Kidney epithelial cell (primary cell): ENCODE results near the gene DNAJB4. TPM values are rescaled to one million over a fixed set of nuclear protein-coding genes. Genes with fewer than 3 reads are reported as not detected.

Experiments
- DNase-seq: peaks from one replicate; pipeline ENCODE4 v3.0.0-alpha.2; 2010; ENCODE audit warnings: low read depth
- H3K27me3 ChIP-seq: 2 replicates; pipeline ENCODE4 v1.6.0; 2011; ENCODE audit warnings: low read length; ENCODE audit not compliant: control insufficient read depth, insufficient read depth
- H3K36me3 ChIP-seq: 2 replicates; pipeline ENCODE4 v1.5.1; 2011; ENCODE audit warnings: low read length; ENCODE audit not compliant: control insufficient read depth, insufficient read depth
- H3K4me3 ChIP-seq: 2 replicates; pipeline ENCODE4 v1.5.1; 2011; ENCODE audit warnings: low read depth, mild to moderate bottlenecking, control low read depth, low read length
- CTCF ChIP-seq: IDR thresholded peaks from 2 replicates; pipeline ENCODE4 v1.5.1; 2011; ENCODE audit warnings: mild to moderate bottlenecking, moderate library complexity, low read length, control low read depth, inconsistent platforms; ENCODE audit not compliant: insufficient read depth, poor library complexity, severe bottlenecking
- total RNA-seq: library from RNA; depleted of rRNA; stranded (reverse); fragments of >200 nt; gene quantifications from 2 replicates; pipeline ENCODE4 v1.2.3, GENCODE V29; 2015

The DNAJB4 gene
- total RNA-seq, 1 donor from 2014 or later, result 7.3 TPM

GRCh38 chr1:78006521-78006920, 1.8 kb downstream of the DNAJB4 start:
- Histone ChIP-seq H3K27me3 (no peaks in the 10 kb centered on the region), H3K36me3 (no peaks in the 10 kb centered on the region), H3K4me3 (peak overlapping the region; percentile 24)
- no peak for DNase-seq
- no peak for TF ChIP-seq CTCF

- no peak for TF ChIP-seq CTCF
- Histone ChIP-seq H3K36me3 (no peaks in the 10 kb centered on the region), H3K27me3 (no peaks in the 10 kb centered on the region), H3K4me3 (no peak overlapping the region)
- DNase-seq, result no peak
Measured at GRCh38 chr1:78007677-78008341, 3.1 kb downstream of the DNAJB4 start.

GRCh38 chr1:78009276-78009675, 4.5 kb downstream of the DNAJB4 start:
- DNase-seq, result no peak
- no peak overlapping the region for H3K4me3 ChIP-seq

GRCh38 chr1:78009836-78010235, 5.1 kb downstream of the DNAJB4 start:
- no peak for DNase-seq
- Histone ChIP-seq H3K27me3 (no peaks in the 10 kb centered on the region), H3K4me3 (no peak overlapping the region), H3K36me3 (no peaks in the 10 kb centered on the region)
- TF ChIP-seq CTCF, result no peak

More at GRCh38 chr1:78009276-78009675, 4.5 kb downstream of the DNAJB4 start:
- no peaks in the 10 kb centered on the region for H3K27me3 ChIP-seq
- no peaks in the 10 kb centered on the region for H3K36me3 ChIP-seq
- no peak for TF ChIP-seq CTCF

GRCh38 chr1:78011050-78011449, 6.3 kb downstream of the DNAJB4 start:
- no peak for TF ChIP-seq CTCF
- no peak for DNase-seq
- Histone ChIP-seq H3K36me3 (no peaks in the 10 kb centered on the region), H3K4me3 (no peak overlapping the region), H3K27me3 (no peaks in the 10 kb centered on the region)

GRCh38 chr1:78015148-78015547, 10.4 kb downstream of the DNAJB4 start:
- Histone ChIP-seq H3K27me3 (no peaks in the 10 kb centered on the region), H3K36me3 (no peaks in the 10 kb centered on the region), H3K4me3 (no peak overlapping the region)
- no peak for TF ChIP-seq CTCF
- no peak for DNase-seq
